HUES48 (cell line): ENCODE measurements around the gene FANCC.

ENCODE experiments used
- H3K27ac ChIP-seq: one replicate; pipeline ENCODE4 v1.7.0; 2013; ENCODE audit warnings: low read depth, low read length, inconsistent platforms
- H3K27me3 ChIP-seq: 2 replicates; pipeline ENCODE4 v1.6.1; 2013; ENCODE audit warnings: mild to moderate bottlenecking, low read length; ENCODE audit not compliant: control insufficient read depth, insufficient read depth
- H3K36me3 ChIP-seq: 2 replicates; pipeline ENCODE4 v1.6.1; 2013; ENCODE audit warnings: low read length; ENCODE audit not compliant: control insufficient read depth, insufficient read depth
- H3K4me1 ChIP-seq: 2 replicates; pipeline ENCODE4 v1.6.1; 2013; ENCODE audit warnings: mild to moderate bottlenecking, low read length; ENCODE audit not compliant: control insufficient read depth, insufficient read depth
- H3K4me3 ChIP-seq: 2 replicates; pipeline ENCODE4 v1.5.1; 2013; ENCODE audit warnings: mild to moderate bottlenecking, low read depth, low read length
- H3K9ac ChIP-seq: 2 replicates; pipeline ENCODE4 v1.6.1; 2013; ENCODE audit warnings: mild to moderate bottlenecking, low read depth, low read length, moderate library complexity
- H3K9me3 ChIP-seq: 2 replicates; pipeline ENCODE4 v1.6.1; 2013; ENCODE audit warnings: low read length; ENCODE audit not compliant: control insufficient read depth, insufficient read depth

The FANCC gene

GRCh38 chr9:95105519-95106287 is 211.8 kb downstream of the FANCC start:
- Histone ChIP-seq H3K36me3 (0 out of 2 replicates have a peak, but pooled peaks cover 5% of the 10 kb centered on the region), H3K27ac (no peak overlapping the region), H3K9ac (no peak overlapping the region), H3K27me3 (no peaks in the 10 kb centered on the region), H3K4me1 (peaks cover 9% of the 10 kb centered on the region), H3K9me3 (no peaks in the 10 kb centered on the region), H3K4me3 (no peak overlapping the region)

- Histone ChIP-seq H3K36me3 (0 out of 2 replicates have a peak, but pooled peaks cover 5% of the 10 kb centered on the region), H3K27me3 (no peaks in the 10 kb centered on the region), H3K9ac (no peak overlapping the region), H3K9me3 (no peaks in the 10 kb centered on the region), H3K4me1 (peaks cover 9% of the 10 kb centered on the region), H3K4me3 (no peak overlapping the region), H3K27ac (no peak overlapping the region)
Measured at GRCh38 chr9:95104980-95105379, 212.5 kb downstream of the FANCC start.

GRCh38 chr9:95104581-95104960 is 212.9 kb downstream of the FANCC start:
- Histone ChIP-seq H3K4me3 (no peak overlapping the region), H3K9ac (no peak overlapping the region), H3K27ac (no peak overlapping the region), H3K4me1 (peaks cover 9% of the 10 kb centered on the region), H3K36me3 (0 out of 2 replicates have a peak, but pooled peaks cover 5% of the 10 kb centered on the region), H3K27me3 (no peaks in the 10 kb centered on the region), H3K9me3 (no peaks in the 10 kb centered on the region)

GRCh38 chr9:95103871-95104580 is 213.5 kb downstream of the FANCC start:
- no peaks in the 10 kb centered on the region for H3K27me3 ChIP-seq
- H3K36me3 ChIP-seq, result 0 out of 2 replicates have a peak, but pooled peaks cover 5% of the 10 kb centered on the region
- no peak overlapping the region for H3K4me3 ChIP-seq
- no peaks in the 10 kb centered on the region for H3K9me3 ChIP-seq
- no peak overlapping the region for H3K27ac ChIP-seq
- peaks cover 9% of the 10 kb centered on the region for H3K4me1 ChIP-seq
- H3K9ac ChIP-seq, result no peak overlapping the region

GRCh38 chr9:95103281-95103771 is 214.2 kb downstream of the FANCC start:
- Histone ChIP-seq H3K27ac (no peak overlapping the region), H3K36me3 (0 out of 2 replicates have a peak, but pooled peaks cover 5% of the 10 kb centered on the region), H3K27me3 (no peaks in the 10 kb centered on the region), H3K9ac (no peak overlapping the region), H3K9me3 (no peaks in the 10 kb centered on the region), H3K4me3 (no peak overlapping the region), H3K4me1 (peaks cover 9% of the 10 kb centered on the region)

GRCh38 chr9:95102572-95102971 is 214.9 kb downstream of the FANCC start:
- Histone ChIP-seq H3K9ac (no peak overlapping the region), H3K4me3 (no peak overlapping the region), H3K27ac (peak overlapping the region; percentile 9), H3K4me1 (peaks cover 9% of the 10 kb centered on the region), H3K36me3 (0 out of 2 replicates have a peak, but pooled peaks cover 5% of the 10 kb centered on the region), H3K9me3 (no peaks in the 10 kb centered on the region), H3K27me3 (no peaks in the 10 kb centered on the region)

GRCh38 chr9:95102001-95102433 is 215.5 kb downstream of the FANCC start:
- no peak overlapping the region for H3K4me3 ChIP-seq
- no peaks in the 10 kb centered on the region for H3K9me3 ChIP-seq
- H3K27ac ChIP-seq, result peak overlapping the region; percentile 9
- H3K36me3 ChIP-seq, result 0 out of 2 replicates have a peak, but pooled peaks cover 5% of the 10 kb centered on the region
- no peaks in the 10 kb centered on the region for H3K27me3 ChIP-seq
- H3K4me1 ChIP-seq, result peaks cover 9% of the 10 kb centered on the region
- no peak overlapping the region for H3K9ac ChIP-seq

GRCh38 chr9:95101326-95101725 is 216.2 kb downstream of the FANCC start:
- H3K4me3 ChIP-seq, result no peak overlapping the region
- peaks cover 9% of the 10 kb centered on the region for H3K4me1 ChIP-seq
- H3K27me3 ChIP-seq, result no peaks in the 10 kb centered on the region
- 0 out of 2 replicates have a peak, but pooled peaks cover 5% of the 10 kb centered on the region for H3K36me3 ChIP-seq
- H3K27ac ChIP-seq, result no peak overlapping the region
- no peak overlapping the region for H3K9ac ChIP-seq
- H3K9me3 ChIP-seq, result no peaks in the 10 kb centered on the region

- no peaks in the 10 kb centered on the region for H3K27me3 ChIP-seq
- no peaks in the 10 kb centered on the region for H3K9me3 ChIP-seq
- H3K27ac ChIP-seq, result no peak overlapping the region
- no peaks in the 10 kb centered on the region for H3K36me3 ChIP-seq
- H3K9ac ChIP-seq, result no peak overlapping the region
- H3K4me1 ChIP-seq, result peaks cover 9% of the 10 kb centered on the region
- H3K4me3 ChIP-seq, result no peak overlapping the region
Measured at GRCh38 chr9:95100071-95100627, 217.4 kb downstream of the FANCC start.

GRCh38 chr9:95099321-95100070 is 218.0 kb downstream of the FANCC start:
- no peaks in the 10 kb centered on the region for H3K27me3 ChIP-seq
- no peak overlapping the region for H3K27ac ChIP-seq
- H3K9me3 ChIP-seq, result no peaks in the 10 kb centered on the region
- no peak overlapping the region for H3K9ac ChIP-seq
- peaks cover 9% of the 10 kb centered on the region for H3K4me1 ChIP-seq
- no peaks in the 10 kb centered on the region for H3K36me3 ChIP-seq
- H3K4me3 ChIP-seq, result no peak overlapping the region
